HepG2 (cell line): Measurements from ENCODE around the gene TACC3. TPM values are rescaled to one million over a fixed set of nuclear protein-coding genes. Genes with fewer than 3 reads are reported as not detected.

Source experiments
- IRF2 ChIP-seq: IDR thresholded peaks from 2 replicates; pipeline ENCODE4 v1.6.1; 2018; ENCODE audit warnings: missing genetic modification reagents, missing compliant biosample characterization
- KDM5A ChIP-seq: fragments of 200-600 bp; sonication (generic); IDR thresholded peaks from 2 replicates; pipeline ENCODE4 v1.7.0; 2018; ENCODE audit warnings: antibody characterized with exemption, mild to moderate bottlenecking, low read length, borderline replicate concordance
- KMT2B ChIP-seq: IDR thresholded peaks from 2 replicates; pipeline ENCODE4 v1.6.1; 2016; ENCODE audit warnings: missing genetic modification reagents, missing compliant biosample characterization
- SMAD1 ChIP-seq: sonication (generic); formaldehyde crosslinking; IDR thresholded peaks from 2 replicates; pipeline ENCODE4 v1.4.0; 2020; ENCODE audit warnings: missing genetic modification reagents, low read depth, mild to moderate bottlenecking, borderline replicate concordance
- STAG1 ChIP-seq: sonication (generic); formaldehyde crosslinking; IDR thresholded peaks from 2 replicates; pipeline ENCODE4 v1.4.0; 2020; ENCODE audit warnings: missing genetic modification reagents
- SYNCRIP ChIP-seq: fragments of 200-400 bp; formaldehyde crosslinking; IDR thresholded peaks from 2 replicates; pipeline ENCODE4 v1.6.1; 2018; ENCODE audit warnings: mild to moderate bottlenecking, low read depth, low read length; ENCODE audit not compliant: insufficient read depth
- U2AF2 ChIP-seq: fragments of 200-400 bp; formaldehyde crosslinking; IDR thresholded peaks from 2 replicates; pipeline ENCODE4 v1.6.1; 2017; ENCODE audit warnings: low read depth, mild to moderate bottlenecking, low read length
- ZFP1 ChIP-seq: IDR thresholded peaks from 2 replicates; pipeline ENCODE4 v1.6.1; 2016
- ZNF510 ChIP-seq: sonication (generic); formaldehyde crosslinking; IDR thresholded peaks from 2 replicates; pipeline ENCODE4 v1.4.0; 2020; ENCODE audit warnings: low read depth, mild to moderate bottlenecking, missing genetic modification reagents
- ZNF549 ChIP-seq: sonication (generic); formaldehyde crosslinking; IDR thresholded peaks from 2 replicates; pipeline ENCODE4 v1.5.0; 2020; ENCODE audit warnings: missing genetic modification reagents
- ZNF766 ChIP-seq: sonication (generic); formaldehyde crosslinking; IDR thresholded peaks from 2 replicates; pipeline ENCODE4 v1.5.0; 2020; ENCODE audit warnings: missing genetic modification reagents, borderline replicate concordance
- polyA plus RNA-seq, 8 experiments: library from polyadenylated mRNA; depleted of rRNA in 3 of 8; stranded (reverse) in 7 of 8; unstranded in 1 of 8; fragments of >200 nt; fragmentation: Illumina TruSeq in 4 of 8; extraction: Trizol in 4 of 8; gene quantifications; 2 replicates each; pipeline versions ENCODE4 v1.2.1 to v1.2.3, GENCODE V29; 2011 to 2016; ENCODE audit warnings: low read depth in 4 of 8, missing spikeins in 1 of 8, mixed read lengths in 1 of 8; ENCODE audit not compliant: insufficient read depth in 1 of 8
- total RNA-seq, 5 experiments: library from RNA; depleted of rRNA; stranded (reverse); fragments of >200 nt; fragmentation: Illumina TruSeq; extraction: Trizol; gene quantifications; 2 replicates each; pipeline ENCODE4 v1.2.3, GENCODE V29; 2016; ENCODE audit warnings: low read depth in 1 of 5
- TF ChIP-seq, protein P1 (sequence below): sonication (generic); formaldehyde crosslinking; IDR thresholded peaks from 2 replicates; pipeline ENCODE4 v1.8.0; 2022; ENCODE audit warnings: mild to moderate bottlenecking, missing genetic modification reagents, borderline replicate concordance
- TF ChIP-seq, protein P2 (sequence below): sonication (generic); formaldehyde crosslinking; IDR thresholded peaks from 2 replicates; pipeline ENCODE4 v1.4.0; 2020; ENCODE audit warnings: missing genetic modification reagents
- TF ChIP-seq, protein P3 (sequence below): sonication (generic); formaldehyde crosslinking; IDR thresholded peaks from 2 replicates; pipeline ENCODE4 v1.4.0; 2020; ENCODE audit warnings: mild to moderate bottlenecking, missing genetic modification reagents
- TF ChIP-seq, protein P4 (sequence below): sonication (generic); formaldehyde crosslinking; IDR thresholded peaks from one replicate; pipeline ENCODE4 v1.5.1; 2020; ENCODE audit warnings: mild to moderate bottlenecking, missing genetic modification reagents; ENCODE audit errors: not compliant biosample characterization

TACC3 gene
- total and polyA plus RNA-seq, 2 of the 13 experiments (the other 11 are each of a cell fraction or from before 2014, with no cell fraction given) = 20.3 to 21.2 TPM

DNA sequence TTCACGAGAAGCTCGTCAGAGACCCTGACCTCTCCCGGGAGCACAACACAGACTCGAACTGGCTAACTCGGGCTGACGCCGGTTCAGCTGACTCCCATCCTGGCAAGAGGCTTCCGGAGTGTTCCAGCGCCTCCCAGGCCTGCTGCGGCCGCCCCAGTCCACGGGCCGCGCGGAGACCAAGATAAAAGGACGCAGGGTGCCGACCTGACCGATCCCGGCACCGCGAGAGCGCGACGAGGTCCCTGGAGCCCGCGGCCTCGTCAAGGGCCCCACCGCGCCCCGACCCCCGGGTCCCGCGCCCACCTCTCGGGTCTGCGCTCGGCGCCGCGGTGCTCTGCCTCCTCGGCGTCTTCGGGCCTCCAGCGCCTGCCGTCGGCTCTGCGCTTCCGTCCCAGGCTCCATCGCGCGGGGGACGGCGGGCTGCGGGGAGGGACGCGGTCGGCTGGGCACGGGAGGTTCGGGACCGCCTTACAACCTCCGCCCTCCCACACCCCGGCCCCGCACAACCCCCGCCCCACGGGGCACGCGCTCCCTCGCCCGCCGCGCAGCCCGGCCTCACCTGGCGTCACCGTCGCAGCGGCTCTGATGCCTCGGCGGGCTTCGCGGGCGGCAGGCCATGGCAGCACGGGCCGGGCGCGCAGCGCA lies 9.6 kb upstream of the TACC3 start (continued):
- TF ChIP-seq, protein P1, sequence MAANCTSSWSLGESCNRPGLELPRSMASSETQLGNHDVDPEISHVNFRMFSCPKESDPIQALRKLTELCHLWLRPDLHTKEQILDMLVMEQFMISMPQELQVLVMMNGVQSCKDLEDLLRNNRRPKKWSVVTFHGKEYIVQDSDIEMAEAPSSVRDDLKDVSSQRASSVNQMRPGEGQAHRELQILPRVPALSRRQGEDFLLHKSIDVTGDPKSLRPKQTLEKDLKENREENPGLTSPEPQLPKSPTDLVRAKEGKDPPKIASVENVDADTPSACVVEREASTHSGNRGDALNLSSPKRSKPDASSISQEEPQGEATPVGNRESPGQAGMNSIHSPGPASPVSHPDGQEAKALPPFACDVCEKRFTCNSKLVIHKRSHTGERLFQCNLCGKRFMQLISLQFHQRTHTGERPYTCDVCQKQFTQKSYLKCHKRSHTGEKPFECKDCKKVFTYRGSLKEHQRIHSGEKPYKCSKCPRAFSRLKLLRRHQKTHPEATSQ (CRISPR knock-in tag) = no peak
- TF ChIP-seq ZNF766 (CRISPR knock-in tag) (no peak), STAG1 (no peak), KDM5A (no peak), ZNF549 (CRISPR knock-in tag) (no peak), U2AF2 (no peak), KMT2B (CRISPR knock-in tag) (0 out of 2 replicates have a peak, but pooled peaks have one; percentile 20), IRF2 (CRISPR knock-in tag) (no peak), ZFP1 (CRISPR knock-in tag) (no peak), SMAD1 (CRISPR knock-in tag) (no peak), SYNCRIP (no peak), ZNF510 (no peak)
- TF ChIP-seq, protein P2, sequence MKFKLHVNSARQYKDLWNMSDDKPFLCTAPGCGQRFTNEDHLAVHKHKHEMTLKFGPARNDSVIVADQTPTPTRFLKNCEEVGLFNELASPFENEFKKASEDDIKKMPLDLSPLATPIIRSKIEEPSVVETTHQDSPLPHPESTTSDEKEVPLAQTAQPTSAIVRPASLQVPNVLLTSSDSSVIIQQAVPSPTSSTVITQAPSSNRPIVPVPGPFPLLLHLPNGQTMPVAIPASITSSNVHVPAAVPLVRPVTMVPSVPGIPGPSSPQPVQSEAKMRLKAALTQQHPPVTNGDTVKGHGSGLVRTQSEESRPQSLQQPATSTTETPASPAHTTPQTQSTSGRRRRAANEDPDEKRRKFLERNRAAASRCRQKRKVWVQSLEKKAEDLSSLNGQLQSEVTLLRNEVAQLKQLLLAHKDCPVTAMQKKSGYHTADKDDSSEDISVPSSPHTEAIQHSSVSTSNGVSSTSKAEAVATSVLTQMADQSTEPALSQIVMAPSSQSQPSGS (CRISPR knock-in tag) = 0 out of 2 replicates have a peak, but pooled peaks have one; percentile 19
- TF ChIP-seq, protein P3, sequence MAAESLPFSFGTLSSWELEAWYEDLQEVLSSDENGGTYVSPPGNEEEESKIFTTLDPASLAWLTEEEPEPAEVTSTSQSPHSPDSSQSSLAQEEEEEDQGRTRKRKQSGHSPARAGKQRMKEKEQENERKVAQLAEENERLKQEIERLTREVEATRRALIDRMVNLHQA (CRISPR knock-in tag) = no peak
- TF ChIP-seq, protein P4, sequence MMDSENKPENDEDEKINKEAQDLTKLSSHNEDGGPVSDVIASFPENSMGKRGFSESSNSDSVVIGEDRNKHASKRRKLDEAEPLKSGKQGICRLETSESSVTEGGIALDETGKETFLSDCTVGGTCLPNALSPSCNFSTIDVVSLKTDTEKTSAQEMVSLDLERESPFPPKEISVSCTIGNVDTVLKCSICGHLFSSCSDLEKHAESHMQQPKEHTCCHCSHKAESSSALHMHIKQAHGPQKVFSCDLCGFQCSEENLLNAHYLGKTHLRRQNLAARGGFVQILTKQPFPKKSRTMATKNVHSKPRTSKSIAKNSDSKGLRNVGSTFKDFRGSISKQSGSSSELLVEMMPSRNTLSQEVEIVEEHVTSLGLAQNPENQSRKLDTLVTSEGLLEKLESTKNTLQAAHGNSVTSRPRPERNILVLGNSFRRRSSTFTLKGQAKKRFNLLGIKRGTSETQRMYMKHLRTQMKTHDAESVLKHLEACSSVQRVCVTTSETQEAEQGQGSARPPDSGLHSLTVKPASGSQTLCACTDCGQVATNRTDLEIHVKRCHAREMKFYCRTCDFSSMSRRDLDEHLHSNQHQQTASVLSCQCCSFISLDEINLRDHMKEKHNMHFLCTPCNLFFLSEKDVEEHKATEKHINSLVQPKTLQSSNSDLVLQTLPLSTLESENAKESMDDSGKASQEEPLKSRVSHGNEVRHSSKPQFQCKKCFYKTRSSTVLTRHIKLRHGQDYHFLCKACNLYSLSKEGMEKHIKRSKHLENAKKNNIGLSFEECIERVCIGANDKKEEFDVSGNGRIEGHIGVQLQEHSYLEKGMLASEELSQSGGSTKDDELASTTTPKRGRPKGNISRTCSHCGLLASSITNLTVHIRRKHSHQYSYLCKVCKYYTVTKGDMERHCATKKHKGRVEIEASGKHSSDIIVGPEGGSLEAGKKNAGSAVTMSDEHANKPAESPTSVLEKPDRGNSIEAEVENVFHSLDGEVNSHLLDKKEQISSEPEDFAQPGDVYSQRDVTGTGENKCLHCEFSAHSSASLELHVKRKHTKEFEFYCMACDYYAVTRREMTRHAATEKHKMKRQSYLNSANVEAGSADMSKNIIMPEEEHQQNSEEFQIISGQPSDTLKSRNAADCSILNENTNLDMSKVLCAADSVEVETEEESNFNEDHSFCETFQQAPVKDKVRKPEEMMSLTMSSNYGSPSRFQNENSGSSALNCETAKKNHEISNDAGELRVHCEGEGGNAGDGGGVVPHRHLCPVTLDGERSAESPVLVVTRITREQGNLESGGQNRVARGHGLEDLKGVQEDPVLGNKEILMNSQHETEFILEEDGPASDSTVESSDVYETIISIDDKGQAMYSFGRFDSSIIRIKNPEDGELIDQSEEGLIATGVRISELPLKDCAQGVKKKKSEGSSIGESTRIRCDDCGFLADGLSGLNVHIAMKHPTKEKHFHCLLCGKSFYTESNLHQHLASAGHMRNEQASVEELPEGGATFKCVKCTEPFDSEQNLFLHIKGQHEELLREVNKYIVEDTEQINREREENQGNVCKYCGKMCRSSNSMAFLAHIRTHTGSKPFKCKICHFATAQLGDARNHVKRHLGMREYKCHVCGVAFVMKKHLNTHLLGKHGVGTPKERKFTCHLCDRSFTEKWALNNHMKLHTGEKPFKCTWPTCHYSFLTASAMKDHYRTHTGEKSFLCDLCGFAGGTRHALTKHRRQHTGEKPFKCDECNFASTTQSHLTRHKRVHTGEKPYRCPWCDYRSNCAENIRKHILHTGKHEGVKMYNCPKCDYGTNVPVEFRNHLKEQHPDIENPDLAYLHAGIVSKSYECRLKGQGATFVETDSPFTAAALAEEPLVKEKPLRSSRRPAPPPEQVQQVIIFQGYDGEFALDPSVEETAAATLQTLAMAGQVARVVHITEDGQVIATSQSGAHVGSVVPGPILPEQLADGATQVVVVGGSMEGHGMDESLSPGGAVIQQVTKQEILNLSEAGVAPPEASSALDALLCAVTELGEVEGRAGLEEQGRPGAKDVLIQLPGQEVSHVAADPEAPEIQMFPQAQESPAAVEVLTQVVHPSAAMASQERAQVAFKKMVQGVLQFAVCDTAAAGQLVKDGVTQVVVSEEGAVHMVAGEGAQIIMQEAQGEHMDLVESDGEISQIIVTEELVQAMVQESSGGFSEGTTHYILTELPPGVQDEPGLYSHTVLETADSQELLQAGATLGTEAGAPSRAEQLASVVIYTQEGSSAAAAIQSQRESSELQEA (CRISPR knock-in tag) = no peak
